SK-N-SH (cell line): ENCODE measurements around the gene EIPR1.

ENCODE experiments used
- EP300 ChIP-seq, 2 experiments: IDR thresholded peaks; 2 replicates each; pipeline versions ENCODE4 v1.4.0 to v1.6.1; 2012; ENCODE audit warnings: borderline replicate concordance in 1 of 2, low read depth in 1 of 2, low read length in 1 of 2
- EZH2phosphoT487 ChIP-seq: fragments of 200-600 bp; sonication (generic); IDR thresholded peaks from 2 replicates; pipeline ENCODE4 v1.6.1; 2017; ENCODE audit warnings: low read depth, mixed run types, mild to moderate bottlenecking, antibody characterized with exemption, moderate library complexity, borderline replicate concordance
- FOXM1 ChIP-seq: IDR thresholded peaks from 2 replicates; pipeline ENCODE4 v1.4.0; 2012; ENCODE audit warnings: low read depth, mild to moderate bottlenecking
- MEF2A ChIP-seq: IDR thresholded peaks from 2 replicates; pipeline ENCODE4 v1.4.0; 2012; ENCODE audit warnings: low read depth, borderline replicate concordance
- NFIC ChIP-seq: IDR thresholded peaks from 2 replicates; pipeline ENCODE4 v1.4.0; 2012; ENCODE audit warnings: borderline replicate concordance
- NRF1 ChIP-seq: IDR thresholded peaks from 2 replicates; pipeline ENCODE4 v1.6.1; 2012; ENCODE audit warnings: low read depth, mild to moderate bottlenecking, low read length
- POLR2AphosphoS5 ChIP-seq: IDR thresholded peaks from 2 replicates; pipeline ENCODE4 v1.6.1; 2012; ENCODE audit warnings: low read depth, low read length
- RAD21 ChIP-seq: IDR thresholded peaks from 2 replicates; pipeline ENCODE4 v1.6.1; 2012; ENCODE audit warnings: mild to moderate bottlenecking, low read length
- RFX5 ChIP-seq: IDR thresholded peaks from 2 replicates; pipeline ENCODE4 v1.6.1; 2012; ENCODE audit warnings: mild to moderate bottlenecking, improper control_type of control experiment, low read length
- SIN3A ChIP-seq: IDR thresholded peaks from 2 replicates; pipeline ENCODE4 v1.6.1; 2012; ENCODE audit warnings: low read depth, mild to moderate bottlenecking, low read length, moderate library complexity, borderline replicate concordance
- TAF1 ChIP-seq: IDR thresholded peaks from 2 replicates; pipeline ENCODE4 v1.6.1; 2012; ENCODE audit warnings: low read depth, mild to moderate bottlenecking, low read length, moderate library complexity, borderline replicate concordance
- TF ChIP-seq, protein P1 (sequence below): fragments of 200-600 bp; sonication (generic); IDR thresholded peaks from 2 replicates; pipeline ENCODE4 v1.6.1; 2017; ENCODE audit warnings: antibody characterized with exemption, mild to moderate bottlenecking, moderate library complexity
- TF ChIP-seq, protein P2 (sequence below): IDR thresholded peaks from 2 replicates; pipeline ENCODE4 v1.4.0; 2012; ENCODE audit warnings: low read depth, borderline replicate concordance
- TF ChIP-seq, protein P3 (sequence below): IDR thresholded peaks from 2 replicates; pipeline ENCODE4 v1.4.0; 2012; ENCODE audit warnings: low read depth

DNA sequence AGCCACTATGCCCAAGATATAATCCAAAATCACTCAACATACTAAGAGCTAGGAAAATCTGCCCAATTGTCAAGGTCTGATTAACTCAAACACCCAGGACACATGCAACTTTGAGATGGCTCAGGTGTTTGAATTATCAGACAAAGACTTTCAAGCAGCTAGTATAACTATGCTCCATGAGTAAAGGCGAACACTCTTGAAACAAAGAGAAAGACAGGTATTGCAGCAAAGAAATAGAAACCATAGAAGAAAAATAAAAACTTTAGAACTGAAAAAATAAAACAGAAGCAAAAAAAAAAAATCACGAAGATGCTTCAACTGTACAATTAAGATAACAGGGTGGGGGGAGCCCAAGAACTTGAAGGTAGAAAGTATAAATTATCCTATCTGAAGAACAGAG is 214.2 kb downstream of the EIPR1 start:
- TF ChIP-seq POLR2AphosphoS5 = no peak
- TF ChIP-seq, protein P1, sequence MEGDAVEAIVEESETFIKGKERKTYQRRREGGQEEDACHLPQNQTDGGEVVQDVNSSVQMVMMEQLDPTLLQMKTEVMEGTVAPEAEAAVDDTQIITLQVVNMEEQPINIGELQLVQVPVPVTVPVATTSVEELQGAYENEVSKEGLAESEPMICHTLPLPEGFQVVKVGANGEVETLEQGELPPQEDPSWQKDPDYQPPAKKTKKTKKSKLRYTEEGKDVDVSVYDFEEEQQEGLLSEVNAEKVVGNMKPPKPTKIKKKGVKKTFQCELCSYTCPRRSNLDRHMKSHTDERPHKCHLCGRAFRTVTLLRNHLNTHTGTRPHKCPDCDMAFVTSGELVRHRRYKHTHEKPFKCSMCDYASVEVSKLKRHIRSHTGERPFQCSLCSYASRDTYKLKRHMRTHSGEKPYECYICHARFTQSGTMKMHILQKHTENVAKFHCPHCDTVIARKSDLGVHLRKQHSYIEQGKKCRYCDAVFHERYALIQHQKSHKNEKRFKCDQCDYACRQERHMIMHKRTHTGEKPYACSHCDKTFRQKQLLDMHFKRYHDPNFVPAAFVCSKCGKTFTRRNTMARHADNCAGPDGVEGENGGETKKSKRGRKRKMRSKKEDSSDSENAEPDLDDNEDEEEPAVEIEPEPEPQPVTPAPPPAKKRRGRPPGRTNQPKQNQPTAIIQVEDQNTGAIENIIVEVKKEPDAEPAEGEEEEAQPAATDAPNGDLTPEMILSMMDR = no peak
- TF ChIP-seq NFIC = no peak
- TF ChIP-seq NRF1 = no peak
- TF ChIP-seq EP300 (IDR thresholded peaks at IDR 0.05; ENCODE audit: borderline replicate concordance in 1 of 2, low read depth in 1 of 2, low read length in 1 of 2) = no peak
- no peak for TF ChIP-seq RAD21
- TF ChIP-seq MEF2A = no peak
- TF ChIP-seq, protein P2, sequence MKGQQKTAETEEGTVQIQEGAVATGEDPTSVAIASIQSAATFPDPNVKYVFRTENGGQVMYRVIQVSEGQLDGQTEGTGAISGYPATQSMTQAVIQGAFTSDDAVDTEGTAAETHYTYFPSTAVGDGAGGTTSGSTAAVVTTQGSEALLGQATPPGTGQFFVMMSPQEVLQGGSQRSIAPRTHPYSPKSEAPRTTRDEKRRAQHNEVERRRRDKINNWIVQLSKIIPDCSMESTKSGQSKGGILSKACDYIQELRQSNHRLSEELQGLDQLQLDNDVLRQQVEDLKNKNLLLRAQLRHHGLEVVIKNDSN = no peak
- TF ChIP-seq EZH2phosphoT487 = no peak
- TF ChIP-seq, protein P3, sequence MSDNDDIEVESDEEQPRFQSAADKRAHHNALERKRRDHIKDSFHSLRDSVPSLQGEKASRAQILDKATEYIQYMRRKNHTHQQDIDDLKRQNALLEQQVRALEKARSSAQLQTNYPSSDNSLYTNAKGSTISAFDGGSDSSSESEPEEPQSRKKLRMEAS = no peak
- no peak for TF ChIP-seq RFX5
- TF ChIP-seq TAF1 = no peak
- TF ChIP-seq FOXM1 = no peak
- no peak for TF ChIP-seq SIN3A
